OCI-LY7 (cell line): ENCODE data around the gene PCNX3. TPM values are rescaled to one million over a fixed set of nuclear protein-coding genes. Genes with fewer than 3 reads are reported as not detected.

Source experiments
- BruUV-seq: library from RNA; stranded (reverse); fragments of 400-500 nt; replicated peaks from 2 replicates; lab custom pipeline; 2021; lab: Mats Ljungman, UMichigan
- CTCF ChIA-PET: fragments of 300-600 bp; sonication (Branson Sonifier 250); formaldehyde crosslinking; loops from one replicate; lab custom pipeline; 2022; ENCODE audit warnings: antibody characterized with exemption; ENCODE audit not compliant: unreplicated experiment; lab: Charles Lee
- POLR2A ChIA-PET: fragments of 300-600 bp; sonication (Branson Sonifier 250); formaldehyde crosslinking; loops from one replicate; lab custom pipeline; 2022; ENCODE audit warnings: antibody characterized with exemption; lab: Charles Lee
- DNase-seq: peaks from one replicate; pipeline ENCODE4 v3.0.0-alpha.2; 2015; ENCODE audit warnings: low spot score
- H2AFZ ChIP-seq: fragments of 200-600 bp; sonication (generic), shearing (Covaris generic); 2 replicates; pipeline ENCODE4 v1.6.1; 2014; ENCODE audit warnings: mild to moderate bottlenecking, antibody characterized with exemption, low read length, moderate library complexity
- H3K27ac ChIP-seq: fragments of 200-600 bp; sonication (generic); 2 replicates; pipeline ENCODE4 v1.5.1; 2014; ENCODE audit warnings: mixed run types, low read depth, mild to moderate bottlenecking, moderate library complexity, low read length, inconsistent platforms; ENCODE audit not compliant: poor library complexity, severe bottlenecking
- H3K36me3 ChIP-seq: fragments of 200-600 bp; sonication (generic); 2 replicates; pipeline ENCODE4 v1.6.1; 2014; ENCODE audit warnings: mild to moderate bottlenecking, antibody characterized with exemption, low read length, moderate library complexity, mixed read lengths; ENCODE audit not compliant: insufficient read depth
- H3K4me1 ChIP-seq: fragments of 200-600 bp; sonication (generic); 2 replicates; pipeline ENCODE4 v1.5.1; 2014; ENCODE audit warnings: mild to moderate bottlenecking, low read length; ENCODE audit not compliant: insufficient read depth, poor library complexity, severe bottlenecking
- H3K4me2 ChIP-seq: fragments of 200-600 bp; sonication (generic); 2 replicates; pipeline ENCODE4 v1.6.1; 2014; ENCODE audit warnings: mild to moderate bottlenecking, low read length
- H3K4me3 ChIP-seq: fragments of 200-600 bp; sonication (generic); 2 replicates; pipeline ENCODE4 v1.5.1; 2014; ENCODE audit warnings: mild to moderate bottlenecking, low read depth, low read length; ENCODE audit not compliant: poor library complexity, severe bottlenecking
- H3K79me2 ChIP-seq: fragments of 200-600 bp; sonication (generic); 2 replicates; pipeline ENCODE4 v1.6.1; 2016; ENCODE audit warnings: low read depth, mild to moderate bottlenecking, low read length, moderate library complexity, mixed read lengths; ENCODE audit not compliant: insufficient read depth
- H3K9me2 ChIP-seq: fragments of 200-600 bp; sonication (generic); 2 replicates; pipeline ENCODE4 v1.6.1; 2016; ENCODE audit warnings: mild to moderate bottlenecking, low read length, mixed read lengths; ENCODE audit not compliant: insufficient read depth
- H3K9me3 ChIP-seq: fragments of 200-600 bp; sonication (generic); 2 replicates; pipeline ENCODE4 v1.6.1; 2014; ENCODE audit warnings: mild to moderate bottlenecking, mixed run types, low read length, mixed read lengths
- H4K20me1 ChIP-seq: fragments of 200-600 bp; sonication (generic); 2 replicates; pipeline ENCODE4 v1.6.1; 2014; ENCODE audit warnings: mild to moderate bottlenecking, antibody characterized with exemption, low read length, moderate library complexity, mixed read lengths; ENCODE audit not compliant: insufficient read depth
- EZH2phosphoT487 ChIP-seq: fragments of 200-600 bp; sonication (generic); IDR thresholded peaks from 2 replicates; pipeline ENCODE4 v1.6.1; 2018; ENCODE audit warnings: low read depth, borderline replicate concordance, mild to moderate bottlenecking, mixed run types, antibody characterized with exemption, low read length, moderate library complexity, mixed read lengths
- intact Hi-C: fragments of 100-400 bp; cut with micrococcal nuclease; formaldehyde crosslinking; loops from one replicate; pipeline ENCODE4 v1.10.0; 2022; ENCODE audit not compliant: unreplicated experiment
- total RNA-seq, 2 experiments: library from RNA; depleted of rRNA in 1 of 2; stranded (reverse); fragments of >200 nt in 1 of 2; shearing (Covaris generic) in 1 of 2; gene quantifications; 2 replicates each; pipeline ENCODE4 v1.2.3, GENCODE V29; 2014 to 2022
- TF ChIP-seq, protein P1 (sequence below): fragments of 200-600 bp; sonication (generic); conservative IDR thresholded peaks from 2 replicates; pipeline ENCODE4 v1.5.1; 2014; ENCODE audit warnings: mild to moderate bottlenecking, antibody characterized with exemption, low read length, moderate library complexity, mixed read lengths

Gene PCNX3
- total RNA-seq, 2 experiments from 2014 or later = 36.2 to 66.7 TPM

DNA sequence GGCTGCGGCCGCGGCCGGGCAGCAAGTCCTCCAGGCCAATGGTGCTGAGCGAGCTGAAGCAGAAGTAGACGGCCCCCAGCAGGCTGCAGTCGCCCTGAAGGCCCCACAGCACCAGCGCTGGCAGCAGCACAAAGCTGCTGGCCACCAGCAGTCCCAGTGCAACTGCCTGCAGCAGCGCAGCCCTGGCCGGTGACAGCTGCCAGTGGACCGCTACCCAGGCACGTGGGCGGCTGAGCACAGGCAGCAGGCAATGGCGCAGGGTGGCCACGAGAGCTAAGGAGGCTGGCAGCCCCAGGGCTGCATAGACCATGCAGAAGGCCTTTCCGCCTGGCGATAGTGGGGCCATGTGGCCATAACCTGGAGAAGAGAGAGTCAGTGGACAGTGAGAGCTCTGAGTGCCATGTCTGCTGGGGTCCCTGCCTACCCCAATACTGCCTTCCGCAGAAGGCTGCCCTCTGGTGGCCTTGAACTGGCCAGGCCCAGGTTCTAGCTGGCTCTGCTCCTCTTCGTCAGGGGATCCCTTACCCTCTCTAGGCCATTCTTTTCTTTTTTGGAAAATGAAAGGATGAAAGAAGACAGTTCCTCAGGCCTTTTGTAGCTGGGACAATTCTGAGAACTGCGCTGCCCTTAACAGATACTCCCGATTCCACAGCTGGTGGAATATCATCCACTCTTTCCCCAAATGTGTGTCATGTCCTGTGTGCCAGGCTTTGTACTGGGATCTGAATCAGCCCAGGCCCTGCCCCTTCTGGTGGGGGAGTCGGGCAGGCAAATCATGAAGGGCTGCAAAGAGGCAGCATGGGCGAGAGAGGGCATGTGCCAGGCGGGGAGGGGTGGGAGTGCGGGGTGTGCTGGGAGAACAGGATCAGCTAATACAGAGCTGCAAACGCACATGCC lies 21.8 kb upstream of the PCNX3 start:
- no peaks in the 10 kb centered on the region for H3K79me2 ChIP-seq
- no peak overlapping the region for H3K4me2 ChIP-seq
- intact Hi-C loops = loop anchor here (1.0 kb wide), 1 partner anchor 52 kb away; no protein-coding TSS in a partner anchor
- no peak overlapping the region for H3K27ac ChIP-seq
- no peaks in the 10 kb centered on the region for H3K9me3 ChIP-seq
- BruUV-seq = no TSS peak
- H3K4me3 ChIP-seq = no peak overlapping the region
- ChIA-PET POLR2A (interaction anchor here (1.2 kb wide), 1 partner anchor 9 kb away, joined by 3 read pairs; no protein-coding TSS in a partner anchor), CTCF (interaction anchor here (0.6 to 1.1 kb wide), 2 partner anchors 16 to 17 kb away, joined by 3 to 4 read pairs; no protein-coding TSS in a partner anchor)
- peaks cover 12% of the 10 kb centered on the region for H3K4me1 ChIP-seq
- DNase-seq = peak; percentile 53
- H3K36me3 ChIP-seq = peaks cover 26% of the 10 kb centered on the region; the same call in 1 of the 2 replicates
- H2AFZ ChIP-seq = no peak overlapping the region
- H4K20me1 ChIP-seq = no peaks in the 10 kb centered on the region
- TF ChIP-seq EZH2phosphoT487 = no peak
- TF ChIP-seq, protein P1, sequence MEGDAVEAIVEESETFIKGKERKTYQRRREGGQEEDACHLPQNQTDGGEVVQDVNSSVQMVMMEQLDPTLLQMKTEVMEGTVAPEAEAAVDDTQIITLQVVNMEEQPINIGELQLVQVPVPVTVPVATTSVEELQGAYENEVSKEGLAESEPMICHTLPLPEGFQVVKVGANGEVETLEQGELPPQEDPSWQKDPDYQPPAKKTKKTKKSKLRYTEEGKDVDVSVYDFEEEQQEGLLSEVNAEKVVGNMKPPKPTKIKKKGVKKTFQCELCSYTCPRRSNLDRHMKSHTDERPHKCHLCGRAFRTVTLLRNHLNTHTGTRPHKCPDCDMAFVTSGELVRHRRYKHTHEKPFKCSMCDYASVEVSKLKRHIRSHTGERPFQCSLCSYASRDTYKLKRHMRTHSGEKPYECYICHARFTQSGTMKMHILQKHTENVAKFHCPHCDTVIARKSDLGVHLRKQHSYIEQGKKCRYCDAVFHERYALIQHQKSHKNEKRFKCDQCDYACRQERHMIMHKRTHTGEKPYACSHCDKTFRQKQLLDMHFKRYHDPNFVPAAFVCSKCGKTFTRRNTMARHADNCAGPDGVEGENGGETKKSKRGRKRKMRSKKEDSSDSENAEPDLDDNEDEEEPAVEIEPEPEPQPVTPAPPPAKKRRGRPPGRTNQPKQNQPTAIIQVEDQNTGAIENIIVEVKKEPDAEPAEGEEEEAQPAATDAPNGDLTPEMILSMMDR = peak; percentile 79
- no peaks in the 10 kb centered on the region for H3K9me2 ChIP-seq

DNA sequence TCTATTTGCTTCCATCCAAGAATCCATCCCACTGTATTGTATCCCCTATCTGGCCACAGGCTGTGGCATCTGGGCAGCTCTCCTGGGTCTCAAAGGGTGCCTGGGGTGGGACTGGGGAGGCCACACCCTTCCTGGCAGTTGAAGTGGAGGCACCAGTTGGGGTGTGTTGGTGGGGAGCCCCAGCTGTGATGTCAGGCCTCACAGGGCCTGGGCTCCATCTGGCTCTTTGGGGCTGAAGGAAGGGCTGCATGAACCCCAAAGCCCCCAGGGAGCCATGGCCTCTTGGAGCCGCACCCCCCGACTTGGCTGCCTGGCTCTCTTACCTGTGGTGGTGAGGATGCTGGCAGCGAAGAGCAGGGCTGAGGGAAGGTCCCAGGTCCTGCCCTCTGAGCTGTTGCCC lies 20.4 kb upstream of the PCNX3 start:
- no peak overlapping the region for H3K4me2 ChIP-seq
- H4K20me1 ChIP-seq = no peaks in the 10 kb centered on the region
- no peak overlapping the region for H3K4me3 ChIP-seq
- BruUV-seq = no TSS peak
- H3K79me2 ChIP-seq = no peaks in the 10 kb centered on the region
- ChIA-PET CTCF (no interaction called here), POLR2A (no interaction called here)
- H3K9me2 ChIP-seq = no peaks in the 10 kb centered on the region
- no peaks in the 10 kb centered on the region for H3K4me1 ChIP-seq
- H3K36me3 ChIP-seq = peaks cover 25% of the 10 kb centered on the region; the same call in 1 of the 2 replicates
- no peak for DNase-seq
- no peaks in the 10 kb centered on the region for H3K9me3 ChIP-seq
- intact Hi-C loops = no loop called here
- H3K27ac ChIP-seq = no peak overlapping the region
- TF ChIP-seq, protein P1 = no peak
- no peak for TF ChIP-seq EZH2phosphoT487
- no peak overlapping the region for H2AFZ ChIP-seq
